ENCODE measurements around the gene RNF214. TPM values are rescaled to one million over a fixed set of nuclear protein-coding genes. Genes with fewer than 3 reads are reported as not detected.
"Not testable (repeated sequence)": the region's sequence is repeated elsewhere in the genome, so short reads cannot be mapped to it uniquely, and the experiment has no call there.

RNF214 gene
- 8.9 TPM for total RNA-seq

DNA sequence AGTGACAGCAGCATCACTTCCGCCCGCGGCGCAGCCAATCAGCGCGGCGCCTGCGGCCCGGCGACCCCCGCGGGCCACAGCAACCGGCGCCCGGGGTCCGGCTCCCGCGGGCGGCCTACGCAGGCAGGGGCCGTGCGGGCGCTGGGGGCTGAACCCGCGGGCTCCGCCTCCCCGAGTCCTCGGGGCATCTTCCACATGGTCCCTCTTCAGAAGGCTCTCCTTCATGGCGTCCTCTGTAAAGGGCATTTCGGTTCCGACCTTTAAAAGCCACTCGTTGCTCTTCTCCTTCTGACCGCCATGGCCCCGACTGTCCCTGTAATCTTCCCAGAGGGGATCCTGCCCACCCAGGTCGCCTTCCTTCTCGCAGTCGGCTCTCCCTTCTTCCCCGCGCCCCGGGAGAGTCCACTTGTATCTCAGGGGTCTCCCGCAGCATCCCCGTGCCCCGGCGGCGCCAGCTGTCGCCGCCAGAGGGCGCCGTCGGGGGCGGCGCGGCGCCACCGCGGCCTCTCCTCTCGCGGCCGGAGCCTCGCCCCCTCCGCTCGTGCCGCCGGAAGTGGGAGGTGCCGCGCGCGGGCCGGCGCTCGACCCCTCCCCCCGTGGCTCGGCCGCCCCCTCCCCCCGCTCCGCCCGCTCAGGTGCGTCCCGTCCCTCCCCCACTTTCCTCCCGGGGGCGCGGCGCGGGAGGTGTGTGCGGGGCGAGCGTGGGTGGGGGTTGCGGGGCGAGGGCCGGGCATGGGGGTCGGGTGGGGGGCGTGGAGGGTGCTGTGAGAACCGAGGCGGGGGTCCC lies at the start of gene RNF214:
Gene RNF214, plus strand, starts transcription at position 580 of the 787 bp plus-strand sequence. CDS start 1,602 bp downstream, outside the sequence.
- H3K9ac ChIP-seq (ENCODE audit: low read depth in 1 of 3, low read length in 3 of 3), result peak within 1 kb of the TSS; percentile 96 to 98 (median 98)
- H3K9me3 ChIP-seq (ENCODE audit: control insufficient read depth in 3 of 3, low read length in 3 of 3), result no peaks in the 10 kb centered on the region
- H3K4me3 ChIP-seq (ENCODE audit: low read length in 3 of 3), result peak within 1 kb of the TSS; percentile 97 to 98 (median 97)
- peaks cover 28 to 35% (median 28%) of the 10 kb centered on the region in 3 donors for H3K4me1 ChIP-seq (ENCODE audit: control insufficient read depth in 3 of 3, insufficient read depth in 3 of 3, low read length in 3 of 3)
- H3K27me3 ChIP-seq (ENCODE audit: control insufficient read depth in 3 of 3, insufficient read depth in 3 of 3, low read length in 3 of 3), result no peaks in the 10 kb centered on the region
- peak within 1 kb of the TSS; percentile 96 for H3K27ac ChIP-seq (ENCODE audit: low read depth, low read length)
- H3K36me3 ChIP-seq (ENCODE audit: control insufficient read depth in 3 of 3, insufficient read depth in 3 of 3, low read length in 3 of 3), result peaks cover 29 to 33% (median 32%) of the 10 kb centered on the region in 3 donors

DNA sequence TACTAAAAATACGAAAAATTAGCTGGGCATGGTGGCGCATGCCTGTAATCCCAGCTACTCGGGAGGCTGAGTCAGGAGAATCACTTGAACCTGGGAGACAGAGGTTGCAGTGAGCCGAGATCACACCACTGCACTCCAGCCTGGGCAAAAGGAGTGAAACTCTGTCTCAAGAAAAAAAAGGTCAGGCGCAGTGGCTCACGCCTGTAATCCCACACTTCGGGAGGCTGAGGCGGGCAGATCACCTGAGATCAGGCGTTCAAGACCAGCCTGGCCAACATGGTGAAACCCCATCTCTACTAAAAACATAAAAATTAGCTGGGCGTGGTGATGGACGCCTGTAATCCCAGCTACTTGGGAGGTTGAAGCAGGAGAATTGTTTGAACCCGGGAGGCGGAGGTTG lies 49.3 kb upstream of the RNF214 start:
- H3K9ac ChIP-seq (ENCODE audit: low read depth in 1 of 3, low read length in 3 of 3); H3K4me3 ChIP-seq (ENCODE audit: low read length in 3 of 3); H3K9me3 ChIP-seq (ENCODE audit: control insufficient read depth in 3 of 3, low read length in 3 of 3); H3K27ac ChIP-seq (ENCODE audit: low read depth, low read length); H3K27me3 ChIP-seq (ENCODE audit: control insufficient read depth in 3 of 3, insufficient read depth in 3 of 3, low read length in 3 of 3): not testable (repeated sequence)
- Histone ChIP-seq H3K4me1 (ENCODE audit: control insufficient read depth in 3 of 3, insufficient read depth in 3 of 3, low read length in 3 of 3) (peaks cover 22 to 30% (median 23%) of the 10 kb centered on the region in 3 donors), H3K36me3 (ENCODE audit: control insufficient read depth in 3 of 3, insufficient read depth in 3 of 3, low read length in 3 of 3) (peaks cover 43 to 47% (median 45%) of the 10 kb centered on the region in 3 donors)

DNA sequence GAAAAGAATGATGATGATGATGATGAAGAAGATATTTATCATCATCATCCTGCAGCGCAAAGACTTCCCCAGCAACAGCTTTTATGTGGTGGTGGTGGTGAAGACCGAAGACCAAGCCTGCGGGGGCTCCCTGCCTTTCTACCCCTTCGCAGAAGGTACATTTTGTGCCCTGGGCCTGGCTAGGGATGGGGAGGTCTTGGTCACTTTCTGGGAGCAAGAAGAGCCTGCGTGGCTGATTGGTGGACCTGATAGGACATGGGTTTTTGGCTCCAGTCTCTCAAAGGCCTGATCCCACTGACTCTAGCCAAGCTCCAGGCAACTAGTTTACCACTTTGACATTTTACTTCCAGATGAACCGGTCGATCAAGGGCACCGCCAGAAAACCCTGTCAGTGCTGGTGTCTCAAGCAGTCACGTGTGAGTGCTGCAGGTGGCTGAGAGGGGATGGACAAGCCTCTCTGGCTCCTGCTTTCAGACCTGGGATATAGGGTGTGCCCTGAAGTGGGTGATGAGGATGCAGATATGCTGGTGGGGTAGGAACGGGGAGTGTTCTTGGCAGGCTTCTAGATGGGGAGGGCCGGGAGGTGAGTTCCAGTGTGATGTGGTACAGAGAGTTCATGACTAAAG lies 48.6 kb upstream of the RNF214 start:
- H3K4me3 ChIP-seq (ENCODE audit: low read length in 3 of 3), result no peak overlapping the region
- no peak overlapping the region for H3K9ac ChIP-seq (ENCODE audit: low read depth in 1 of 3, low read length in 3 of 3)
- H3K4me1 ChIP-seq (ENCODE audit: control insufficient read depth in 3 of 3, insufficient read depth in 3 of 3, low read length in 3 of 3), result peaks cover 20 to 24% (median 21%) of the 10 kb centered on the region in 3 donors
- no peaks in the 10 kb centered on the region for H3K27me3 ChIP-seq (ENCODE audit: control insufficient read depth in 3 of 3, insufficient read depth in 3 of 3, low read length in 3 of 3)
- H3K9me3 ChIP-seq (ENCODE audit: control insufficient read depth in 3 of 3, low read length in 3 of 3), result no peaks in the 10 kb centered on the region
- H3K27ac ChIP-seq (ENCODE audit: low read depth, low read length), result no peak overlapping the region
- H3K36me3 ChIP-seq (ENCODE audit: control insufficient read depth in 3 of 3, insufficient read depth in 3 of 3, low read length in 3 of 3), result peaks cover 49 to 53% (median 50%) of the 10 kb centered on the region in 3 donors

DNA sequence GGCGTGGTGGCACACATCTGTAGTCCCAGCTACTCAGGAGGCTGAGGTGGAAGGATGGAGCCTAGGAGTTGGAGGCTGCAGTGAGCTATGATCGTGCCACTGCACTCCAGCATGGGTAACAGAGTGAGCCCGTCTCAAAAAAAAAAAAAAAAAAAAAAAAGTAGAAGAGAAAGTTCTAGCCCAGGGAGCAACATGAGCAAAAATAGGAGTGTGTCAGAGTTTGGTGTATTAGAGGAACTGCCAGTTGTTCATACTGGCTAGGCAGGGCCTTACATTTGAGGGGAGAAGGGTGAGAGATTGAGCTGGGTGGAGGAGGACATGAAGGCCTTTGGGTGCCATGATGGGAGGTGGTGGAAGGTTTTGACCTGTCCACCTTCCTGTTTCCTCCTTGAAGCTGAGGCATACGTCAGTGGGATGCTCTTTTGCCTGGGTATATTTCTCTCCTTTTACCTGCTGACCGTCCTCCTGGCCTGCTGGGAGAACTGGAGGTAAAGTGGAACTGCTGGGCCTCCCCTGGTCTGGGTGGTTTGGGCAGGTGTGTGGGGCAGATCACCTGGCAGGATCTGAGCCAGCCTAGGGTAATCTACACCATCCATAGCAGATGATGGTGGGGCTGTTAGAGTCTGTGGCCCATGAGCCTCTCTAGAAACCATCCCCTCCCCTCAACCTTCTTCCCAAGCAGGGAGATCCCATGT lies 46.6 kb upstream of the RNF214 start:
- H3K9me3 ChIP-seq (ENCODE audit: control insufficient read depth in 3 of 3, low read length in 3 of 3), result no peaks in the 10 kb centered on the region
- H3K36me3 ChIP-seq (ENCODE audit: control insufficient read depth in 3 of 3, insufficient read depth in 3 of 3, low read length in 3 of 3), result peaks cover 68 to 73% (median 70%) of the 10 kb centered on the region in 3 donors
- peaks cover 7 to 9% (median 7%) of the 10 kb centered on the region in 3 donors for H3K4me1 ChIP-seq (ENCODE audit: control insufficient read depth in 3 of 3, insufficient read depth in 3 of 3, low read length in 3 of 3)
- no peaks in the 10 kb centered on the region for H3K27me3 ChIP-seq (ENCODE audit: control insufficient read depth in 3 of 3, insufficient read depth in 3 of 3, low read length in 3 of 3)
- peak overlapping the region; percentile 28 for H3K27ac ChIP-seq (ENCODE audit: low read depth, low read length)
- no peak overlapping the region for H3K4me3 ChIP-seq (ENCODE audit: low read length in 3 of 3)
- H3K9ac ChIP-seq (ENCODE audit: low read depth in 1 of 3, low read length in 3 of 3), result no peak overlapping the region

DNA sequence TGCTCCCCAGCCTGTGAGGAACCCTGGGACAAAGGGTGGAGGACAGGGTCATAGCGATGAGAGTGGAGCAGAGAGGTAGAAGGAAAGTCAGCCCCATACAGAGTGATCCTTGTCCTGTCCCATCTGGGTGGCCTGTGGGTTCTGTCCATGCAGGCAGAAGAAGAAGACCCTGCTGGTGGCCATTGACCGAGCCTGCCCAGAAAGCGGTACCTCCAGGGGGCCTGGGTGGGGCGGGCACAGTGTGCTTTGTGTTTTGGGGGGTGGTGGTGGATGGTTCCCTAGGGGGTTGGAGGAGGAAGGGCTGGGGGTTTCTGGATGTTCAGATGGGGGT lies 46.1 kb upstream of the RNF214 start:
- no peaks in the 10 kb centered on the region for H3K27me3 ChIP-seq (ENCODE audit: control insufficient read depth in 3 of 3, insufficient read depth in 3 of 3, low read length in 3 of 3)
- no peak overlapping the region for H3K9ac ChIP-seq (ENCODE audit: low read depth in 1 of 3, low read length in 3 of 3)
- H3K9me3 ChIP-seq (ENCODE audit: control insufficient read depth in 3 of 3, low read length in 3 of 3), result no peaks in the 10 kb centered on the region
- peaks cover 2 to 4% (median 2%) of the 10 kb centered on the region in 3 donors for H3K4me1 ChIP-seq (ENCODE audit: control insufficient read depth in 3 of 3, insufficient read depth in 3 of 3, low read length in 3 of 3)
- no peak overlapping the region for H3K4me3 ChIP-seq (ENCODE audit: low read length in 3 of 3)
- peaks cover 66 to 75% (median 70%) of the 10 kb centered on the region in 3 donors for H3K36me3 ChIP-seq (ENCODE audit: control insufficient read depth in 3 of 3, insufficient read depth in 3 of 3, low read length in 3 of 3)
- H3K27ac ChIP-seq (ENCODE audit: low read depth, low read length), result peak overlapping the region; percentile 28

DNA sequence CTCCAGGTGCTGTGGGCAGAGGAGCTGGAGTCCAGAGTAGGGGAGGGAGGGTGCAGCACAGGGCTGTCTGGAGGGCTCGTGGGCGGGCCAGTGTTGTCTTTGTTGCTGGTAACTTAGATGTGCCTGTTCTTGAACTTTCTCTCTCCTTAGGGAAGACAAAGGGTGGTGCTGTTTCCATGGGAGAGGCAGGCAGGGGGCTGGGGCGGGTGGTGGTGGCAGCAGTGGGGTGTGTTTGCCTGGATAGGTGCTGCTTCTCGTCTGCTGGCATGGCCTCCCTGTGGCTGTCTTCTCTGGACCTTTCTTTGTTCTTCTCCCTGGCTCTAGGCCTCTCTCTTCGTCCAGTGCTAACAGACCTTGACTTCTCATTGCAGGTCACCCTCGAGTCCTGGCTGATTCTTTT lies 45.5 kb upstream of the RNF214 start:
- no peak overlapping the region for H3K27ac ChIP-seq (ENCODE audit: low read depth, low read length)
- no peaks in the 10 kb centered on the region for H3K9me3 ChIP-seq (ENCODE audit: control insufficient read depth in 3 of 3, low read length in 3 of 3)
- H3K4me1 ChIP-seq (ENCODE audit: control insufficient read depth in 3 of 3, insufficient read depth in 3 of 3, low read length in 3 of 3), result peaks cover 0 to 2% (median 0%) of the 10 kb centered on the region in 3 donors
- peaks cover 67 to 78% (median 74%) of the 10 kb centered on the region in 3 donors for H3K36me3 ChIP-seq (ENCODE audit: control insufficient read depth in 3 of 3, insufficient read depth in 3 of 3, low read length in 3 of 3)
- H3K27me3 ChIP-seq (ENCODE audit: control insufficient read depth in 3 of 3, insufficient read depth in 3 of 3, low read length in 3 of 3), result no peaks in the 10 kb centered on the region
- H3K4me3 ChIP-seq (ENCODE audit: low read length in 3 of 3), result no peak overlapping the region
- H3K9ac ChIP-seq (ENCODE audit: low read depth in 1 of 3, low read length in 3 of 3), result no peak overlapping the region

DNA sequence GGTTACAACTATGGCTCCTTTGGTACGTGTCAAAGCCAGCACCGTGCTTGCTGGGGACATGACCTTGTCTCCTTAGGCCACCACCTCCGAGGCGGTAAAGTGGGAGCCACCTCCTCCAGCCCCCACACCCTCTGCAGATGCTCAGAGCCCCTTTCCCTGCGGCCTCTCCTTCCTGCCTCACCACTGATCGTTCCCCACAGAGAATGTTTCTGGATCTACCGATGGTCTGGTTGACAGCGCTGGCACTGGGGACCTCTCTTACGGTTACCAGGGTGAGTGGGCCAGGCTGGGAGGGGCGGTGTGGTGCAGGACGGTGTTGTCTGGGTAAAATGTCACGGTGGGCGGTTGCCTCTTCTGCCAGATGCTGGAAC lies 45.1 kb upstream of the RNF214 start:
- no peaks in the 10 kb centered on the region for H3K9me3 ChIP-seq (ENCODE audit: control insufficient read depth in 3 of 3, low read length in 3 of 3)
- H3K27ac ChIP-seq (ENCODE audit: low read depth, low read length), result no peak overlapping the region
- H3K4me1 ChIP-seq (ENCODE audit: control insufficient read depth in 3 of 3, insufficient read depth in 3 of 3, low read length in 3 of 3), result peaks cover 0 to 2% (median 0%) of the 10 kb centered on the region in 3 donors
- H3K36me3 ChIP-seq (ENCODE audit: control insufficient read depth in 3 of 3, insufficient read depth in 3 of 3, low read length in 3 of 3), result peaks cover 66 to 75% (median 74%) of the 10 kb centered on the region in 3 donors
- H3K9ac ChIP-seq (ENCODE audit: low read depth in 1 of 3, low read length in 3 of 3), result no peak overlapping the region
- H3K27me3 ChIP-seq (ENCODE audit: control insufficient read depth in 3 of 3, insufficient read depth in 3 of 3, low read length in 3 of 3), result no peaks in the 10 kb centered on the region
- no peak overlapping the region for H3K4me3 ChIP-seq (ENCODE audit: low read length in 3 of 3)

DNA sequence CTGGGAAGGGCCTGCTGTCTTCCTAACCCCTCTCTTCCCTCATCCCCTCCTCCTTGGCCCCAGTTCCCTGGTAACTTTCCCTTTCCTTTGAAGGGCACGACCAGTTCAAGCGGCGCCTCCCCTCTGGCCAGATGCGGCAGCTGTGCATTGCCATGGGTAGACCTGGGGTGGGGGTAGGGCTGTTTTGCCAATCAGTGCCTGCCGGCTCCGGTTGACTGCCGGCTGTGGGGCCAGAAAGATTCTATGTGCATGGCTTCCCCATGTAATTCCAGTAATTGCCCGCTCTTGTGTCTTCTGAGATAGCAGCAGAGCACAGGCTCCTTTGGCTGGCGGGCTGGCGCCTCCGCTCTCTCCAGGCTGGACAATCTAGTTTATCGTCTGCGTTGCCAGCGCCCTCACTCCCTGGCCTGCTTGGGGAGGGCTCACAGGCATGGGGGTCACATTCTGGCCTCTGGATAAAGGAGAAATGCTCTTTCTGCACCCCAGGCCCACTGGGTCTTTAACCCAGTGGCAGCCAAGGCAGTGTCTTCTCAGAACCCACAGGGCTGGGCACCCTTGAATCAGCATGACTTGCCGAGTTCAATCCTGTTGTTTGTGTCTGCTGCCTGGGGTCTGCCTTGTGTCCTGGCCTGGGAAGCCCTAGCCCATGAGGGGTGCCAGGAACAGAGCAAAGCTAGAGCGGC lies 44.5 kb upstream of the RNF214 start:
- Histone ChIP-seq H3K27ac (ENCODE audit: low read depth, low read length) (no peak overlapping the region), H3K27me3 (ENCODE audit: control insufficient read depth in 3 of 3, insufficient read depth in 3 of 3, low read length in 3 of 3) (no peaks in the 10 kb centered on the region), H3K9me3 (ENCODE audit: control insufficient read depth in 3 of 3, low read length in 3 of 3) (no peaks in the 10 kb centered on the region), H3K36me3 (ENCODE audit: control insufficient read depth in 3 of 3, insufficient read depth in 3 of 3, low read length in 3 of 3) (peaks cover 68 to 76% (median 74%) of the 10 kb centered on the region in 3 donors), H3K4me3 (ENCODE audit: low read length in 3 of 3) (no peak overlapping the region), H3K4me1 (ENCODE audit: control insufficient read depth in 3 of 3, insufficient read depth in 3 of 3, low read length in 3 of 3) (peaks cover 0 to 2% (median 0%) of the 10 kb centered on the region in 3 donors), H3K9ac (ENCODE audit: low read depth in 1 of 3, low read length in 3 of 3) (no peak overlapping the region)

DNA sequence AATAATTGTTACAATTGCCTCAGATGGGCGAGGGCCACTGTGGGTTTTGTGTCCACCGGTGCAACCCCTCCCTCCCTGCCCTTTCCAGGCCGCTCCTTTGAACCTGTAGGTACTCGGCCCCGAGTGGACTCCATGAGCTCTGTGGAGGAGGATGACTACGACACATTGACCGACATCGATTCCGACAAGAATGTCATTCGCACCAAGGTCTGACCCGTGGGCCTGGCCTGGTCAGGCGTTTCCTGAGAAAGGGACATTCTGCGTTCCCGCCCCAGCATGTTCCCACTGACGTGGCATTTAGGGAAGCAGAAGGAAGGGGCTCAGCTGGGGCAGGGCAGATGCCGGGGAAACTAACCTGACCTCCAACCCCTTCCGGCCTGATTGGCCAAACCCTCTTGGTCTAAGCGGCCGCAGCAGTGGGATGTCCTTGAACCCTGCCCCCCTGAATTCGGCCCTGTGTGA lies 43.8 kb upstream of the RNF214 start:
- no peak overlapping the region for H3K9ac ChIP-seq (ENCODE audit: low read depth in 1 of 3, low read length in 3 of 3)
- H3K36me3 ChIP-seq (ENCODE audit: control insufficient read depth in 3 of 3, insufficient read depth in 3 of 3, low read length in 3 of 3), result peaks cover 70 to 80% (median 79%) of the 10 kb centered on the region in 3 donors
- peaks cover 0 to 2% (median 0%) of the 10 kb centered on the region in 3 donors for H3K4me1 ChIP-seq (ENCODE audit: control insufficient read depth in 3 of 3, insufficient read depth in 3 of 3, low read length in 3 of 3)
- no peaks in the 10 kb centered on the region for H3K9me3 ChIP-seq (ENCODE audit: control insufficient read depth in 3 of 3, low read length in 3 of 3)
- H3K27me3 ChIP-seq (ENCODE audit: control insufficient read depth in 3 of 3, insufficient read depth in 3 of 3, low read length in 3 of 3), result no peaks in the 10 kb centered on the region
- no peak overlapping the region for H3K4me3 ChIP-seq (ENCODE audit: low read length in 3 of 3)
- H3K27ac ChIP-seq (ENCODE audit: low read depth, low read length), result no peak overlapping the region
